Medulla oblongata (tissue), 1 donor: ENCODE measurements around the gene IGSF5.
A peak's percentile ranks its signal among the peaks of the same experiment; 100 is the strongest.
"Not testable (repeated sequence)": the region's sequence is repeated elsewhere in the genome, so short reads cannot be mapped to it uniquely, and the experiment has no call there.

Experiments used
- DNase-seq: peaks from one replicate; pipeline ENCODE4 v3.0.0-alpha.2; 2015; ENCODE audit errors: extremely low spot score

Gene IGSF5

DNA sequence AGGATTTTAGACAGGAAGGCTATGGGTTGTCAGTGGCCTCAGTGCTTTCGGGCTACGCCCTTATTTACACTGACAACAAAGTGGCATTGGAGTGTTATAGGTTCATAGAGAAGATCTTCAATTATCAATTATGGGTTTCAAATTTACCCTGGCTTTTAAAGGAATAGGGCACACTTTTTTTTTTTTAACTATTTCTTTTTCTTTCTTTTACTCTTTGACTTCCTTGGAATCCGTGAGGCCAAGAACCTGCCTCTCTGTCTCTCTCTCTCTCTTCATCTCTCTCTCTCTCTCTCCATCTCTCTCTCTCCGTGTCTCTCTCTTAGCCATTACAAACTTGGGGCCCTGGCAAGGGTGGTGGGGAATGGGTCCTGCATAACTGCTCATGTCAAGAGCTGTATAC lies at the start of gene IGSF5:
Gene IGSF5 (plus strand): TSS at position 301 of the 400 bp plus-strand sequence. CDS start 327 bp downstream, outside the sequence.
- not testable (repeated sequence) for DNase-seq

DNA sequence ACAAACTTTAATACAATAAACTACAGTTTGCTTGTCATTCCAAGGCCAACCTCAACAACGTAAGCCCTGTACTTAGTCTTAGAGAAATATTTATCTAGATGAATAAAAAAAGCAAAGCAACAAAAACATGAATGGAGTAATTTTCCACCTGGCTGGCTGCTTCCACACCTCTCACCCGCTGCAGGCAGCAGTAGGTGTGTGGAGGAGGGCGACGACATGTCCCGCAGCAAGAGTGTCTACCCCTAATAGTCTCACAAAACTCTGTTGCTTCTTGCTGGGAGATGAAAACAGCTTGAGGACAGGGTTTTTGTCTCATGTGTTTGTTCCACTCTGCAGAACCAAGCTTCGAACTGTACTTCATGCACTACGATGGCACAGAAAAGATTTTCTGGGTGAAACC lies 48.8 kb upstream of the IGSF5 start:
- no peak for DNase-seq

GRCh38 chr21:39696618-39697017 lies 48.4 kb upstream of the IGSF5 start:
- DNase-seq = peak; percentile 41

- DNase-seq = no peak
Observed at GRCh38 chr21:39700318-39700717, 44.7 kb upstream of the IGSF5 start.

GRCh38 chr21:39703578-39703977 lies 41.4 kb upstream of the IGSF5 start:
- no peak for DNase-seq

- no peak for DNase-seq
Observed at GRCh38 chr21:39705849-39706248, 39.1 kb upstream of the IGSF5 start.

DNA sequence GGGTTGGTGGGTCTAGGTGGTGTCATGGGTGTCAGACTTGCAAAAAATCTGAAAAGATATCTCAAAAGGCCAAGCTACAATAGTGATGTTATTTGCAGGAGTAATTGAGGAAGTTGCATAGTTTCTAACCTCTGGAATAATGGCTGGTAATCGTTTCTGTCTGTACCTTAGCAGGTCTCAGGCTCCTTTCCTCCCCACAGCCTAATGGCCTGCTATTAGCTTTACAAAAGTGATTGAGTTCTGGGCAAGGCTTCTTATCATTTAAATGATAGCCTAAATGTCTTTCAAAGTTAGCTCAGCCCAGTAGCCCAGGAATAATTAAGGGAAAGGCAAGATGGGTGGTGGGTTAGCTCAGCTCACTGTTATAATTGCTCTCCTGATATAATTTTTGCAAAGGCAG lies 37.7 kb upstream of the IGSF5 start:
- DNase-seq = no peak

GRCh38 chr21:39710866-39711265 lies 34.1 kb upstream of the IGSF5 start:
- no peak for DNase-seq

GRCh38 chr21:39712273-39712672 lies 32.7 kb upstream of the IGSF5 start:
- DNase-seq = no peak

GRCh38 chr21:39712976-39713375 lies 32.0 kb upstream of the IGSF5 start:
- DNase-seq = no peak

GRCh38 chr21:39713905-39714304 lies 31.1 kb upstream of the IGSF5 start:
- peak; percentile 6 for DNase-seq

DNA sequence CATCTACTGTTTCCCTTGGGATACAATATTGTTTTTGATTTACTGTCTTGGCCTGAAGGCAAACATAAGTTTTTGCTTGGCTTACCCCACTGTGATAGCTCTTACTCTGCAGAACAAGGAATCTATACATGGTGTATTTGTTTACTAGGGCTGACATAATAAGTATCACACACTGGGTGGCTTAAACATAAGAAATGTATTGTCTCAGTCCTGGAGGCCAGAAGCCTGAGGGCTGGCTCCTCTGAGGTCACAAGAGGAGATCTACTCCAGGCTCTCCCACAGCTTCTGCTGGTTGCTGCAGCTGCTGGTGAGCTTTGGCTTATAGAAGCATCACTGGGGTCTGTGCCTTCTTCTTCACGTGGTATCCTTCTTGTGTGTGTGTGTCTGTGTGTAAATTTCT lies 30.7 kb upstream of the IGSF5 start:
- DNase-seq = peak; percentile 35

GRCh38 chr21:39715804-39716397 lies 29.1 kb upstream of the IGSF5 start:
- peak; percentile 66 for DNase-seq

- no peak for DNase-seq
Observed at GRCh38 chr21:39720126-39720778, 24.7 kb upstream of the IGSF5 start.

DNA sequence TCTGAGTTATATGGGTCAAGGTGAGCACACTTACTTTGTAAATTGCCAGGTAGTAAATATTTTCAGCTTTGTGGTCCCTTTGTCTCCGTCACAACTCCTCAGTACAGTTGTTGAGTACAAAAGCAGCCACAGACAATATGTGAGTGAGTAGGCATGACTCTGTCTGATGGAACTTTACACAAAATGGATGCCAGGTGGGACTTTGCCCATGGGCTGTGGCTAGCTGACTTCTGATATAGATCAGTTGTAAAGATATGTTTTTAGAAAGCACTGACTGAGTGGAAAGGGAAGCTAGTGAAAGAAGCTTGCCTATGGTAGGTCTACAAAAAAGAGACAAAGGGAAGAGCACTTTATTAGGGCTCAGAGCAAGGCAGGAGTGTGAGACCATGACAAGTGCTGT lies 23.1 kb upstream of the IGSF5 start:
- DNase-seq = no peak

DNA sequence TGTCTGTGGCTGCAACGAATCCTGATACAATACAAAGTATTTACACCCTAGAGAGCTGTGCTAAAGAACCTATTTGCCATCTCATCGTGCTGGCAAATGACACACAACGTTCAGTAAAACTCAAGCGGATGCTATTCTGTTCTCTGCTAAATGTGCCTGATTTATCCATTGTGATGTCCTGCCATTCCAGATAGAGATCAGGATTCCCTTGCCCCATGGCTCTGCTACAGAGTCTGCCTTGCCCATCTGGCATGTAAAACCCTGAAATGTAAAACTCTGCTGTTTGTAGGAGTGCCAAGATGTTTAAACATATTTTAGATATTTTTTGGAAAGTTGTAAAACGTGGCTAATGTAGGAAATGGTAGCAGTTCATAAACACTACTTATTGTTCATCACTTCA lies 20.0 kb upstream of the IGSF5 start:
- DNase-seq = no peak

GRCh38 chr21:39726133-39726532 lies 18.9 kb upstream of the IGSF5 start:
- no peak for DNase-seq

DNA sequence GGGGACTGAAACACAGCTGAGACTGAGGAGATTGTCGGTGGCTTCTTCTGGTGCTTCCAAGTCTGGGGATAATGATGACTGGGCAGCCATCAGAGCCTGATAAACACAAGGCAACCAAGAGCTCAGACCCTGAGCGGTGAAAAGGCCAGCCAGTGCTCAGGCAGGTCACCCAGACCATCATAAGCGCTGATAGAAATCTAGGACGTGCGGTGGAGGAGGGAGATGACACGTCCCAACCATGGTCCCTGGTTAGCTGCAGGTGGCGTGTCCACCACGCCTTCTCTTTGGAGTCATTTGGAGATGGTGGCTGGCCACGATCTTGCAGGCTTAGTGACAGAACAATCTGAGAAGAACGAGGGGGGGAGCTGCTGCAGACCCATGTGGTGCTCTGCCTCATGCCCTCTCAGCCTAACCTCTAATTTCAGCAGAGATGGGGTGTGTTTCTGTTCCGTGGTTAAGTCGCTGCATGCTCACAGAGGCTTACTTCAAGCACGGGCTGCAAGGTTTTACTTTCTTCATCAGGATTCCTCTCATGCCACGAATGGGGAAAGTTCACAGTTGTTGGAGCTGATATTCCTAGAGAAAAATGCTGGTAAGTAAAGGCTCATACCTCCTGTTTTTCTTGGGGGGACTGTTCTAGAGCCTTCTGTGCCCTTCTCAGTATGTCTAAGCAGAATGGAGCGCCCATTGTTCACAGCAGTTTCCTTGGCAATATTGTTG lies 17.4 kb upstream of the IGSF5 start:
- DNase-seq = no peak

DNA sequence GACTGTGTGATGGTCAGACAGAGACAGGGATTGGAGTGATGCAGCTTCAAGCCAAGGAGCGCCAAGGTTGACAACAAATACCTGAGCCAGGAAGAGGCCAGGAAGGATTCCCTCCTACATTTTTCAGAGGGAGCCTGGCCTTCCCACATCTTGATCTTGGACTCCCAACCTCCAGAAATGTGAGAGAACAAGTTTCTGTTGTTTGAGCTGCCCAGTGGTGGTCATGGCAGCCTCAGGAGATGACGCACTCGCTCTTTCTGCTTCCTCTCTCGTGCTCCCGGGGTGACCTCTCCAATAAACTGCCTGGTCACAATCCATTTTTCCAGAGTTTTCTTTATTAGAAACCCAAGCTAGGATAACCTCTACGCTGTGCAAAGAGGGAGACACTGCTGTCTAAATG lies 16.6 kb upstream of the IGSF5 start:
- no peak for DNase-seq

DNA sequence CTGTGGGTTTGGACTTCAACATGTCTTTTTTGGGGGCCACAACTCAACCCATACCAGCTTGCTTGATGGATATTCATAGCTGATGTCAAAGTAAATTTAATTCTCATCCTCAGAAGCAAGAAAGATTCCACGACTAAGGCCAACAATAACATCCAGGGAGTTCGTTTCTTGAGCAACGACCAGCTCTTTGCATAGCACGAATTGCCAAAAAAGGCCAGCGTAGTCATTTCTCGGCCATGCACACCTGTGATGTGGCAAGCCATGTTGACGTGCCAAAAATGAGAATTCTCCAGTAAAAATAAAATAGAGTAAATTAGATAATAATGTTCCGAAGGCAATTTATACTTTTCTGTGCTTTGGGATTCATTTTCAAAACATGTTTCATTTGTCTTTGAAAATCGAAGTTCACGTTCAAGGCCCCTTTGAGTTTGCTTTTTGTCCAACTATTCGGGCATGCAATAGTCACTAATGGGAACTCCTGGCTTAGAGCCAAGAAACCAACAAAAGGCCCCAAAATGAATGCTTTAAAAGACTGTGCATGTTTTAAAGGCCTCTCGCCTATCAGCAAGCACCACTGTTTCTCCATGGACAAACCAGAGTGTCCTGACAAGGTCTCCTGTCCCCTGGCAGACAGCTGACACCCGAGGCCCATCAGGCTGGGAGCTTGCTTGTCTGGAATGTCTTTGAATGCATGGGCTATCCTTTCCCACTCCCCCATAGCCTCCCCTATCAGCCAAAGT lies 14.4 kb upstream of the IGSF5 start:
- DNase-seq = peak; percentile 11

DNA sequence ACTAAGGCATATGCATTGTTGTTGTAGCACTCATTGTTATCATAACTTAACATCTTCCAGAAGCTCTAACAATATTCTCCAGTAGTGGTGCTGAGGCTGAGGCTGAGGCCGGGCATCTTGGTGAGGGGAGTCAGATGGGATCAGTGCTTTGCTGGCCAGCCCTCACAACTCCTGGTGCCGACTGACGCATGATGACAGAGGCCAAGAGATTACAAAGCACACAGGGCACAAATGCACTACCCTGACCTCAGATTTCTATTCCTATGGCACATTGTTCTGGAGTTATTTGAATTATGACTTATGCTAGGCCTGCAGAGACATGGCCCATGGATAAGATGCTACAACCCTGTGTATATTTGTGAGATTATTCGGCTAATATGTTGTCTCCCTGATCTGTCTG lies 8.3 kb upstream of the IGSF5 start:
- DNase-seq = no peak

- no peak for DNase-seq
Observed at GRCh38 chr21:39737376-39738000, 7.5 kb upstream of the IGSF5 start.
